Kidney epithelial cell (primary cell): ENCODE measurements around the gene NDOR1. TPM values are rescaled to one million over a fixed set of nuclear protein-coding genes. Genes with fewer than 3 reads are reported as not detected.

Source experiments
- DNase-seq: peaks from one replicate; pipeline ENCODE4 v3.0.0-alpha.2; 2010; ENCODE audit warnings: low read depth
- H3K27me3 ChIP-seq: 2 replicates; pipeline ENCODE4 v1.6.0; 2011; ENCODE audit warnings: low read length; ENCODE audit not compliant: control insufficient read depth, insufficient read depth
- H3K36me3 ChIP-seq: 2 replicates; pipeline ENCODE4 v1.5.1; 2011; ENCODE audit warnings: low read length; ENCODE audit not compliant: control insufficient read depth, insufficient read depth
- H3K4me3 ChIP-seq: 2 replicates; pipeline ENCODE4 v1.5.1; 2011; ENCODE audit warnings: low read depth, mild to moderate bottlenecking, control low read depth, low read length
- CTCF ChIP-seq: IDR thresholded peaks from 2 replicates; pipeline ENCODE4 v1.5.1; 2011; ENCODE audit warnings: mild to moderate bottlenecking, moderate library complexity, low read length, control low read depth, inconsistent platforms; ENCODE audit not compliant: insufficient read depth, poor library complexity, severe bottlenecking
- total RNA-seq: library from RNA; depleted of rRNA; stranded (reverse); fragments of >200 nt; gene quantifications from 2 replicates; pipeline ENCODE4 v1.2.3, GENCODE V29; 2015

Gene NDOR1
- total RNA-seq, 1 donor from 2014 or later, result 28.6 TPM

- Histone ChIP-seq H3K4me3 (no peak within 1 kb of the TSS), H3K36me3 (no peaks in the 10 kb centered on the region), H3K27me3 (peaks cover 61% of the 10 kb centered on the region)
- no peak for TF ChIP-seq CTCF
- DNase-seq, result no peak
Observed at GRCh38 chr9:137230705-137231371, 25.3 kb downstream of the NDOR1 start, which contains the start of gene SLC34A3. Gene SLC34A3 (plus strand): TSS chr9:137230901. CDS start chr9:137231703, 802 bp downstream.

- no peak for DNase-seq
- H3K4me3 ChIP-seq, result no peak overlapping the region
- H3K36me3 ChIP-seq, result no peaks in the 10 kb centered on the region
- peaks cover 64% of the 10 kb centered on the region for H3K27me3 ChIP-seq
- no peak for TF ChIP-seq CTCF
Observed at GRCh38 chr9:137231372-137232039, 26.0 kb downstream of the NDOR1 start.

GRCh38 chr9:137232101-137232500 lies 26.6 kb downstream of the NDOR1 start:
- TF ChIP-seq CTCF, result no peak
- H3K4me3 ChIP-seq, result no peak overlapping the region
- H3K27me3 ChIP-seq, result peaks cover 64% of the 10 kb centered on the region
- DNase-seq, result no peak
- H3K36me3 ChIP-seq, result no peaks in the 10 kb centered on the region

- Histone ChIP-seq H3K27me3 (peaks cover 64% of the 10 kb centered on the region), H3K4me3 (no peak overlapping the region), H3K36me3 (no peaks in the 10 kb centered on the region)
- DNase-seq, result no peak
- no peak for TF ChIP-seq CTCF
Observed at GRCh38 chr9:137232510-137232909, 27.0 kb downstream of the NDOR1 start.

GRCh38 chr9:137233143-137233980 lies 27.9 kb downstream of the NDOR1 start:
- Histone ChIP-seq H3K36me3 (no peaks in the 10 kb centered on the region), H3K27me3 (peaks cover 60% of the 10 kb centered on the region), H3K4me3 (no peak overlapping the region)
- no peak for DNase-seq
- TF ChIP-seq CTCF, result no peak
